ENCODE data around the gene CBX3. TPM values are rescaled to one million over a fixed set of nuclear protein-coding genes. Genes with fewer than 3 reads are reported as not detected.

The CBX3 gene
- total RNA-seq, 2 donors from 2014 or later, result 51.6 to 75.3 TPM

- Histone ChIP-seq H3K4me1 (replicated peaks) (peaks cover 15% of the 10 kb centered on the region), H3K36me3 (no peaks in the 10 kb centered on the region), H3K27ac (peak overlapping the region; percentile 100), H3K27me3 (replicated peaks; ENCODE audit: insufficient read depth) (no peaks in the 10 kb centered on the region), H3K9me3 (no peaks in the 10 kb centered on the region), H3K4me3 (peak overlapping the region; percentile 93 to 99)
- peak; percentile 31 for TF ChIP-seq POLR2A (IDR thresholded peaks at IDR 0.05)
- peak; percentile 52 for TF ChIP-seq POLR2AphosphoS5 (IDR thresholded peaks at IDR 0.05)
- TF ChIP-seq CTCF (IDR thresholded peaks at IDR 0.05), result peak in 1 of 4 experiments; percentile 6
- DNase-seq (ENCODE audit: low spot score), result peak; percentile 73
- intact Hi-C loops (cut with DNase I), result loop anchor here (5.0 kb wide), 2 partner anchors 953 to 968 kb away; partner anchors contain the start of genes HOXA3 and HOXA9
- under 1% methylated on average over 36 of the region's 36 CpGs for WGBS
Observed at GRCh38 chr7:26199301-26200037, 2.1 kb upstream of the CBX3 start.

- Histone ChIP-seq H3K4me1 (replicated peaks) (peaks cover 16% of the 10 kb centered on the region), H3K36me3 (no peaks in the 10 kb centered on the region), H3K27me3 (replicated peaks; ENCODE audit: insufficient read depth) (no peaks in the 10 kb centered on the region), H3K9me3 (no peaks in the 10 kb centered on the region), H3K27ac (peak overlapping the region; percentile 100), H3K4me3 (peak overlapping the region; percentile 93 to 99)
- under 1% methylated on average over 29 of the region's 29 CpGs for WGBS
- DNase-seq (ENCODE audit: low spot score), result peak; percentile 62
- TF ChIP-seq POLR2AphosphoS5 (IDR thresholded peaks at IDR 0.05), result peak; percentile 24
- TF ChIP-seq POLR2A (IDR thresholded peaks at IDR 0.05), result no peak
- no peak for TF ChIP-seq CTCF (IDR thresholded peaks at IDR 0.05)
- intact Hi-C loops (cut with DNase I), result loop anchor here (5.0 kb wide), 2 partner anchors 952 to 967 kb away; partner anchors contain the start of genes HOXA3 and HOXA9
Observed at GRCh38 chr7:26200038-26200443, 1.5 kb upstream of the CBX3 start.

GRCh38 chr7:26200444-26201246 is 900 bp upstream of the CBX3 start, which contains the start of gene HNRNPA2B1:
Gene HNRNPA2B1, minus strand, starts transcription at chr7:26200746. Its CDS starts 169 bp downstream, at chr7:26200577.
- H3K9me3 ChIP-seq, result no peaks in the 10 kb centered on the region
- intact Hi-C loops (cut with DNase I), result loop anchor here (5.0 kb wide), 2 partner anchors 952 to 967 kb away; partner anchors contain the start of genes HOXA3 and HOXA9
- H3K27me3 ChIP-seq (replicated peaks; ENCODE audit: insufficient read depth), result no peaks in the 10 kb centered on the region
- DNase-seq (ENCODE audit: low spot score), result peak; percentile 97
- H3K4me3 ChIP-seq, result peak within 1 kb of the TSS; percentile 93 to 99
- TF ChIP-seq POLR2AphosphoS5 (IDR thresholded peaks at IDR 0.05) (peak; percentile 98), POLR2A (IDR thresholded peaks at IDR 0.05) (peak; percentile 100), CTCF (IDR thresholded peaks at IDR 0.05) (peak; percentile 24 to 58 (median 36))
- peak within 1 kb of the TSS; percentile 100 for H3K27ac ChIP-seq
- H3K4me1 ChIP-seq (replicated peaks), result peaks cover 16% of the 10 kb centered on the region
- under 1% methylated on average over 71 of the region's 71 CpGs for WGBS
- no peaks in the 10 kb centered on the region for H3K36me3 ChIP-seq

- Histone ChIP-seq H3K9me3 (no peaks in the 10 kb centered on the region), H3K4me3 (peak overlapping the region; percentile 93 to 99), H3K4me1 (replicated peaks) (peaks cover 5% of the 10 kb centered on the region), H3K36me3 (no peaks in the 10 kb centered on the region), H3K27ac (peak overlapping the region; percentile 100), H3K27me3 (replicated peaks; ENCODE audit: insufficient read depth) (no peaks in the 10 kb centered on the region)
- TF ChIP-seq POLR2AphosphoS5 (IDR thresholded peaks at IDR 0.05), result peak; percentile 31
- no peak for TF ChIP-seq CTCF (IDR thresholded peaks at IDR 0.05)
- TF ChIP-seq POLR2A (IDR thresholded peaks at IDR 0.05), result no peak
- under 1% methylated on average over 27 of the region's 68 CpGs for WGBS
- intact Hi-C loops (cut with DNase I), result loop anchor here (5.0 kb wide), 2 partner anchors 950 to 965 kb away; partner anchors contain the start of genes HOXA3 and HOXA9
- DNase-seq (ENCODE audit: low spot score), result no peak
Observed at GRCh38 chr7:26202019-26202990, 760 bp downstream of the CBX3 start.

All from prostate gland (tissue), 2 donors.